GM19467 (cell line): ENCODE data around the gene RXRA.
"Not testable (repeated sequence)": the region's sequence is repeated elsewhere in the genome, so short reads cannot be mapped to it uniquely, and the experiment has no call there.

Source experiments
- ATAC-seq: cut with Tn5 transposase; IDR thresholded peaks from one replicate; pipeline ENCODE4 v1.9.1; 2021; ENCODE audit warnings: mild to moderate bottlenecking, moderate library complexity; ENCODE audit not compliant: unreplicated experiment

Gene RXRA

DNA sequence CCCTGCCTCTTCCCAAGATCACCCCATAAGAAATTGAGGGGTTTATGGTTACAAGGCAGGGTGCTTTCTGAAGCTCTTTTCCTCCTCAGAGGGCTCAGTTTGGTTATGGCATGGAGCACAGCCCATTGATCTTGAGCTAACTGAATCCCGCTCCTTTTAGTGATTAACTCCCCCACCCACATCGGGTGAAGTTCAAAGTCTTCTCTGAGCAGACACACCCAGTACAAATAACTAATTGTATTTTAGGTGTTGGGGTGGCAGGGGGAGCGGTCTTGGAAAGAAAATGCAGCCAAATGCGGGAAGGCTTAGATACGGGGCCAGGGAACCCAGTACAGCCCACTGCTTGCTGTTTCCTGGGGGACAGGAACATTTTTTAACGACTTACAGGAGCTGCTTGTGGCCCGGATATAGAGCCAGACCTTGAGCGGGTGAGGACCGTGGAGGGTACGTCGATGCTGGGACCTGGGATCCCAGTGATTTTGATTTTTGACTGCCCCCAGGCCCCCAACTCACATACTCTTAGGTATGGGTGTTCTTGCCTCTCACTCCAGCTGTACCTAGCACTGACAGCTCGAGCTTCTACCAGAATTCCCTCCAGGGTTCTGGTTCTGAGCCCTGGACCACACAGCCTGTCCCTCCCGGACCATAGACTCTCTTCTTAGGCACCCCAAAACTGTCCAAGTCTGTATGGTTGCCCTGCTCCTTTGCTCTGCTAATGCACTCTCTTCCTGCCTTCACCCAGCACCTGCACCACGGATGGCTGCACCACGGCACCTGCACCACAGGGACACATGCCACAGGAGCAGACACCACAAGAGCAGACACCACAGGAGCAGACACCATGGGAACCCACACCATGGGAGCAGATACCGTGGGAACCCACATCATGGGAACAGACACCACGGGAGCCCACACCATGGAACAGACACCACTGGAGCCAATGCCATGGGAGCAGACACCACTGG lies 18.3 kb upstream of the RXRA start:
- ATAC-seq = no peak

GRCh38 chr9:134308639-134309220 lies 17.5 kb upstream of the RXRA start:
- ATAC-seq = not testable (repeated sequence)

GRCh38 chr9:134313470-134313869 lies 12.8 kb upstream of the RXRA start:
- no peak for ATAC-seq

DNA sequence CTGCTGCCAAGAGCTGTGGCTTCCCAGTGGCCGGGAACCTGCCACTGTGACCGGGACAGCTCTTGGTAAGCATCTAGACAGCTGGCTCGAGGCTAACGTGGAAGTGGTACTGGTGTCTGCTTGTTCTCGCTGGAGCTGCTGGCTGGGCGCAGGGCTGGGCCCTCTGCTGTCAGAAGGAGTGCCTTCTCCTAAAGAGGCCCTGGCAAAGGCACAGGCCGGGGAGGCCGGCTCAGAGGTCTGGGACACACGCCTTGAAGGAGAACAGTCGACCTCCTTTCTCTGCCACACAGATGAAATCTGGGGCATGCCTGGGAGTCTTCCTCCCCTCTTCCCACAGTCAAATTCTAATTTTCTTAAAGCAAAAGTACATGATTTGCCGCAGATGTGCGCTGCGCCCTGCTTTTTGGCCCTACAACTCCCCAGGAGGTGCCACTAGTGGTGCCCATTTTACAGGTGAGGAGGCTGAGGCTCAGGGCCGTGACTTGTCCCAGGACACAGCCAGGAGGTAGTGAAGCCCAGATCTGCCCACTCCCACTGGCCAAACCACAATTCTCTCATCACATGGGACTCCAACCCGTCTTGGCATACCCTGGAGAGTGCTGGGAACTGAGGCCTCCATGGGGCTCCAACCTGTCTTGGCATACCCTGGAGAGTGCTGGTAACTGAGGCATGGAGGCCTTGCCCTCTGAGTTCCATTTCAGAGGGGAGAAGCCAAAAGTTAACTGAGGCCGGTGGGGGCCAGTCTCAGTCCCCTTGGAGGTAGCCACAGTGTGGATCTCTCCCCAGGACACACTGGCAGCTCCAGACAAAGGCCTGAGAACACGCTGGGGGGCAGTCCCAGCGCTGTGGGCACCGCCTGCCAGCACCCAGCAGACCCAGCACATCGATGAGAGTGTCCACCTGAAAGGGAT lies 12.0 kb upstream of the RXRA start:
- no peak for ATAC-seq

DNA sequence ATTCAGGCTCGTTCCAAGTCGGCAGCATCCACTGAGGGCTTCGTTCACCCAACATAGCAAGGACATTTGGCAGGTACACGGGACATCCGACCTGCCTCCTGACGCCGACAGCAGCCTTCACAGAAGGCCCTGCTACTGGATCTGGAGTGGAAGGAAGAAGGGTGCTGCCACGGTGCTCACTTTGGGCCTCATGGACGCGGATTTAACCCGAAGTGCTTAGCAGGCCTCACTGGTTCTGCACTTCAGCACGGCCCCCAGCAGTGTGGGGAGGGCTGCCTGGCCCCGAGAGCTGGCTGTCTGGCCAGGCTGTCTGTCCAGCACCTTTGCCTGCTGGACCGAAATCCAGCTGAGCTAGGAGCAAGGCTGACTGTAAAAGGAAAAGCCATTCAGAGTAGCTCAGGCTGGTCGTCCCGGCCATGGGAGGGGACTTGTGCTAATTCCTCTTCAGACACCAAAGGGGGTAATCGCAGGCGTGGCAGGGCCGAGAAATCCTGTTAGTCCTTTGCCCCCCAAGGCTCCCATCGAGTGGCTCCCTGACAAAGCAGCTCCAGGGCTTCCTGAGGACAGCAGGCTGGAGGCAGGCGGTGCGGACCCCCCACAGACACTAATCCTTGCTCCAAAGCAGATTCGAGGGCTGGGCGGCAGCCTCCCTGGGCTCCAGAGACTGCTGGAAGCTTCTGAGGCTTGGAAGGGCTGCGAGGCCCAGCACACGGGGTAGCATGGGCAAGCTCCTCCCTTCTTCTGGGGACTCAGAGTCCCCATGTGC lies 11.1 kb upstream of the RXRA start:
- ATAC-seq = no peak

GRCh38 chr9:134315716-134316448 lies 10.4 kb upstream of the RXRA start:
- no peak for ATAC-seq

DNA sequence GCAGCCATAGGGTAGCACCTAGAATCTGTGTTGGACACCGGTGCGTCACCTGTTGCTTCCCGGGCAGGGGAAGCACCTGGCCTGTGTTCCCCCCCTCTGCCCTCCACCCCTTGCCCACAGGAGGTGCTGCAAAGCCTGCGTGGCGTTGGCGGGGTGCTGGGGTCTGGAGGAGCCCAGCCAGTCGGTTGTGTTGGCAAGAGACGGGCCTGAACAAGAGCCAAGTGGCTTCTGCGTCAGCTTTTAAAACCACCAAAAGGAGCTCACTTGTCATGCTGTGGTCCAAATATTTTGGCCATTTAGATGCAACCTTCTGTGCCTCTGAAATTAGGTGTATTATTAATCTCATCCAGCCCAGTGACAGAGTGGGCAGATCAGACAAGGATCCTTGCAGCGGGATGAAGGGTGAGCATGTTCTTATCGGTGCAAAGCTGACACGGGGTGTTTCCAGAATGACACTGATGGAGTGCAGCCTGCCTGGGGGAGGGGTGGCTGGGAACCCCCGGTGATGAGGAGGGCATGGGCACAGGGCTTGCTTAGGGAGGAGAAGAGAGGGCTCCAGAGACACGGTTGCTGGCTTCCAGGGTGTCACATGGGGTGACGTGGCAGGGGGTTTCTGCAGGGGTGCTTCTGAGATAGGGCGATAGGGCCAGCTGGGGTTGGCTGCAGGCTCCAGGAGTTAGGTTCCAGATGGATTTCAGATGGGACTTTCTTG lies 9.7 kb upstream of the RXRA start:
- no peak for ATAC-seq

GRCh38 chr9:134317400-134317789 lies 8.9 kb upstream of the RXRA start:
- ATAC-seq = no peak

GRCh38 chr9:134317790-134318414 lies 8.4 kb upstream of the RXRA start:
- ATAC-seq = no peak

DNA sequence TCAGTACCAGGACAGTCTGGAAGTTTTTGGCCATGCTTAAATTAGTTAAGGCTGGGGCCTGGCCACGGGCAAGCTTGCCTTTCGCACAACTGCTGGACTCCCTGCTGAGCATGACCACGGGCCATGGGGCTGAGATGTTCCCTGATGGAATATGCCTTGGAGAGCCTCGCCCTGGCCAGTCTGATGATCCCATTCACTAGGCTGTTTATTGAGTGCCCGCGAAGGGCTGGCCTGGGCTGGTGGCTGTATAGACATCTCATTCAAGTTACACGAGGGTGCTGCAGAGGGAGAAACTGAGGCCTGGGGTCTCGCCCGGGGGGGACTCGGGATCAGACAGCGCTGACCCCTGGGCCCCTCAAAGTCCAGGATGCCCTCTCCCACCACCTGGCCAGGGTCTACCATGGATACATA lies 7.8 kb upstream of the RXRA start:
- ATAC-seq = no peak

DNA sequence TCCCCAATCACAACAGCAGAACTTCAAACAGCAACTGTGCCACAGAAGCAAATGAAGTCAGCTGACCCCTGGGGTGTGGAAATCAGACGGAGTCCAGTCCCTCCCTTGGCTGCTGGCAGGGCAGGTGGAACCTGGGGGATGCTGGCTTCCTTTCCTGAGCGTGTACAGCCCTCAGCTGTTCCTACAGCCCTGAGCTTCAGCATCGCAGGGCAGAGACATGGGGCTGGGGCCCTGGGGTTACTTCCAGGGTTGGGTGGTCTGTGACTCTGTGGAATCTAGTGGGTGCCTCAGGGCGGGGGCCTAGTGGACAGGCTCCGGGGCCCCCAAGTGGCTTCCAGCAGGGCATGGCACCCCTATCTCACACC lies 7.3 kb upstream of the RXRA start:
- ATAC-seq = no peak

- ATAC-seq = no peak
These were observed 6.7 kb upstream of the RXRA start for GRCh38 chr9:134319306-134320125.

DNA sequence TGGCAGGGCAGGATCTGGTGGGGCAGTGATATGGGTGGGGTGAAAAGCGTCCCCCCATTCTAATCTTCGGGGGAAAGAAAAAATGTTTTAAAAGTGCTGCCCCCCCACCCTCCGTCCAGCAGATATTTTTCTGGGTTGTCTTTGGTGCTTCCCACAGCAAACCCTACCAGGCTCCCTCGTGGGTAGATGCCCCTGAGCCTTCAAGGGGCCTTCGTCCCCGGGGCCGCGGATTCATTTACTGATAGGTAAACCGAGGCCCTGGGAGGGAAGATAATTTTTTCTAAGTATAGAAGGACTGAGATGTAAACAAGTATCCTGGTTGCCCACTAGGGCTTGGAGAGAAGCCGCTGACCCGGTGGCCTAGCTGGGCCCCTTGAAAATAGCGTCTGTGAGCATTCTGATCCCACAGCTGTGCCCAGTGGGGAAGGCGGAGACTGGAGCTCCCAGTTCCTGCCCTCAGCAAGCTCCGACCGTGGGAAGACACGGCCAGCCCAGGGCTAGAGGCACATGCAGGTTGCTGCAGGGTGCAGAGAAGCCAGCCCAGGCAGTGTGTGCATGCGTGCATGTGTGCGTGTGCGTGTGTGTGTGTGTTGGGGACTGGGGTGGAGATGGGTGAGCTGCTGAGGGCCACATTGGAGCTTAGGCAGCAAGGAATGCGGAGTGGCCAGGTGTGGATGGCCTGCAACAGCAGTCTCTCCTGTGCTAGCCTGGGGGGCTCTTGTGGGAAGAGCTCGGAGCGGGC lies 6.0 kb upstream of the RXRA start:
- no peak for ATAC-seq

DNA sequence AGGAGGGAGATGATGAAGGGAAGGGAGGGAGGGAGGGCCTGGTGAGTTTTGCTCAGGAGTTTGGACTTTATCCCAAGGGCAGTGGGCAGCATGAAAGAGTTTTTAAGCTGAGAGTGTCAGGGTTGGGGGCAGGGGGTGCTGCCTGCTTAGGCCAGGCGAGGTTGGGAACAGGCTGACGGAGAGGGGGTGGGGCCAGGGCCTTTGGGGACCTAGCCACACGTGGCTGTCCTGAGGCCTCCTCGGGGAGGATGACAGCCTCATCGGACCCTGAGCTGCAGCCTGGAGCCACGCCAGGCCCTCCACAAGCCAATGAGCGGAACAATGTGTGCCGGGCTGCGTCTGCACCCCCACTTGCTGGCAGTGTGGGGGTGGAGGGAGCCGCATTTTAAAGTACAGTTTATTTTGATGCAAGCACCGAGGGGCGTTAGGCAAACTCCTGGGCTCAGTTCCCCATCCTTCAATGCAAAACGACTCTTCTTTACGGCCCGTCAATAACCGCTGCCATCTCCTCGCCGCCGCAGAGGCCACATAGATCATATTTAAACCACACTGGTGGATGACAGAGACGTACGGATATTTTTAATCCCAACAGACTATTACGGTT lies 5.3 kb upstream of the RXRA start:
- no peak for ATAC-seq

GRCh38 chr9:134321531-134321930 lies 4.7 kb upstream of the RXRA start:
- ATAC-seq = no peak

DNA sequence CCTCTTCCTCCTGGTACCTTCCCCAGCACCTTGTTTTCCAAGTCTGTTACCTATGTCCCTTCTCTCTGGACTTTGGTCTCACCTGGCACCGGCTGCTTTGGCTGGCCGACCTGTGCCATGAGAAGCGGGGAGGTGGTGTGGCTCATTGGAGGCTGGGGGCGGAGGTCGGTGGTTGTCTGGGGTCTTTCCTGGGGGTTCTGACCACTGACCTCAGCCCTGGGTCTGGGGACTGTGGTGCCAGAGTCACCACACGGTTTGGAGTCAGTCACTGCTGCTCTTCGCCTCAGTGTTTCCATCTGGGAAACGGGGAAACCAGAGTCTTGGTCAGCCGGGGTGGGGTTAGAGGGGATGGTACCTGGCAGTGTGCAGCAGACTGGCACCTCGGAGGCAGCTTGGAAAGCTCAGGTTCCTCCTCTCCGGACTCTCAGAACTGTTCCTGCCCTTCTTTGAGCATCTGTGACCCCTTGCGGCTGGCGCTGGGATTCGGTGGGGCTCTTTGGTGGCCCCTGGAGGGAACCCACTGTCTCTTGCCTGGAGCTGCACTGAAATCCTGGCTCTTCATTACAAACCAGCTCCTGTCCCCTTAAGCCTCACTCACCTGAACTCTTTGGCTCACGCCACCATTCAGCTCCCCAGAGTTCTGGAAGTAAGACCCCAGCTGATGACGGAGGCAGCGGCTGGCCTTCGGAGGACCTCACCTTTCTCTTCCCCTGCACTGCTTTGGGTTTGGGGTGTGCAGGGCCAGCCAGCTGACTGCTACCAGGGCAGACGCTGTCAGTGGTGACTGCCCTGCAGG lies 4.1 kb upstream of the RXRA start:
- no peak for ATAC-seq
